Measurements from ENCODE around the gene TRIM52. TPM values are rescaled to one million over a fixed set of nuclear protein-coding genes. Genes with fewer than 3 reads are reported as not detected.

Gene TRIM52
- total and polyA plus RNA-seq, 9 of the 15 experiments (the other 6 are each of a cell fraction or from before 2014, with no cell fraction given), result 3.3 to 21.9 (median 13.5) TPM

DNA sequence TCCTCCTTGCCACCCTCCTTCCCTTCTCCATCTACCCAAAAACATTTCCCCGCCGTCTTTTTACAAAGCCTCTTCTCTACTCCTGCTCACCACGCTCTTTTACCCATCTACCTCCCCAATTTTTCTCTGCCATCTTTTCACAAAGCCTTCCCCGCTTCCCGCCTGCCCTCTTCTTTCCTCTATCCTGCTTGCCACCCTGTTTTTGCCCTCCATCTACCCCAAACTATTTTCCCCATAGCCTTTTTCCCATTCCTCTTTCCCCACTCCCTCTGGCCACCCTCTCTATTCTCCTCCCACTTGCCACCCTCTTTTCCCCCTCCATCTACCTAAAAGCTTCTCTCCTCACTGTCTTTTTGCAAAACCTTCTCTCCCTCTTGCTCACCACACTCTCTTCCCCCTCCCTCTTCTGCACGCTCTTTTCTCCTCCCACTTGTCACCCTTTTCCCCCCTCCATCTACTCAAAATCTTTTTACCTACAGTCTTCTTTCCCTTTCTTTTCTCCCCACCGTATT, 19.4 kb upstream of the TRIM52 start (continued):
- TF ChIP-seq TOE1 (IDR thresholded peaks at IDR 0.05; ENCODE audit: borderline replicate concordance) (peak; percentile 33; the same call in 1 of the 2 replicates), TOE1 (CRISPR knock-in tag; IDR thresholded peaks at IDR 0.05; ENCODE audit: borderline replicate concordance, low read depth) (no peak), SMARCA5 (IDR thresholded peaks at IDR 0.05) (no peak), CBX2 (IDR thresholded peaks at IDR 0.05; ENCODE audit: insufficient read depth, low read length, poor library complexity, severe bottlenecking) (no peak), NFRKB (IDR thresholded peaks at IDR 0.05; ENCODE audit: low read depth) (peak; percentile 63; the same call in 1 of the 2 replicates), SLC30A9 (CRISPR knock-in tag; IDR thresholded peaks at IDR 0.05) (no peak), SETDB1 (IDR thresholded peaks at IDR 0.05; ENCODE audit: low read length) (no peak)
- TF ChIP-seq, protein P1, sequence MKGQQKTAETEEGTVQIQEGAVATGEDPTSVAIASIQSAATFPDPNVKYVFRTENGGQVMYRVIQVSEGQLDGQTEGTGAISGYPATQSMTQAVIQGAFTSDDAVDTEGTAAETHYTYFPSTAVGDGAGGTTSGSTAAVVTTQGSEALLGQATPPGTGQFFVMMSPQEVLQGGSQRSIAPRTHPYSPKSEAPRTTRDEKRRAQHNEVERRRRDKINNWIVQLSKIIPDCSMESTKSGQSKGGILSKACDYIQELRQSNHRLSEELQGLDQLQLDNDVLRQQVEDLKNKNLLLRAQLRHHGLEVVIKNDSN (CRISPR knock-in tag; IDR thresholded peaks at IDR 0.05), result no peak
- TF ChIP-seq, protein P2, sequence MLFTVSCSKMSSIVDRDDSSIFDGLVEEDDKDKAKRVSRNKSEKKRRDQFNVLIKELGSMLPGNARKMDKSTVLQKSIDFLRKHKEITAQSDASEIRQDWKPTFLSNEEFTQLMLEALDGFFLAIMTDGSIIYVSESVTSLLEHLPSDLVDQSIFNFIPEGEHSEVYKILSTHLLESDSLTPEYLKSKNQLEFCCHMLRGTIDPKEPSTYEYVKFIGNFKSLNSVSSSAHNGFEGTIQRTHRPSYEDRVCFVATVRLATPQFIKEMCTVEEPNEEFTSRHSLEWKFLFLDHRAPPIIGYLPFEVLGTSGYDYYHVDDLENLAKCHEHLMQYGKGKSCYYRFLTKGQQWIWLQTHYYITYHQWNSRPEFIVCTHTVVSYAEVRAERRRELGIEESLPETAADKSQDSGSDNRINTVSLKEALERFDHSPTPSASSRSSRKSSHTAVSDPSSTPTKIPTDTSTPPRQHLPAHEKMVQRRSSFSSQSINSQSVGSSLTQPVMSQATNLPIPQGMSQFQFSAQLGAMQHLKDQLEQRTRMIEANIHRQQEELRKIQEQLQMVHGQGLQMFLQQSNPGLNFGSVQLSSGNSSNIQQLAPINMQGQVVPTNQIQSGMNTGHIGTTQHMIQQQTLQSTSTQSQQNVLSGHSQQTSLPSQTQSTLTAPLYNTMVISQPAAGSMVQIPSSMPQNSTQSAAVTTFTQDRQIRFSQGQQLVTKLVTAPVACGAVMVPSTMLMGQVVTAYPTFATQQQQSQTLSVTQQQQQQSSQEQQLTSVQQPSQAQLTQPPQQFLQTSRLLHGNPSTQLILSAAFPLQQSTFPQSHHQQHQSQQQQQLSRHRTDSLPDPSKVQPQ (CRISPR knock-in tag; IDR thresholded peaks at IDR 0.05; ENCODE audit: borderline replicate concordance), result no peak
- TF ChIP-seq, protein P3, sequence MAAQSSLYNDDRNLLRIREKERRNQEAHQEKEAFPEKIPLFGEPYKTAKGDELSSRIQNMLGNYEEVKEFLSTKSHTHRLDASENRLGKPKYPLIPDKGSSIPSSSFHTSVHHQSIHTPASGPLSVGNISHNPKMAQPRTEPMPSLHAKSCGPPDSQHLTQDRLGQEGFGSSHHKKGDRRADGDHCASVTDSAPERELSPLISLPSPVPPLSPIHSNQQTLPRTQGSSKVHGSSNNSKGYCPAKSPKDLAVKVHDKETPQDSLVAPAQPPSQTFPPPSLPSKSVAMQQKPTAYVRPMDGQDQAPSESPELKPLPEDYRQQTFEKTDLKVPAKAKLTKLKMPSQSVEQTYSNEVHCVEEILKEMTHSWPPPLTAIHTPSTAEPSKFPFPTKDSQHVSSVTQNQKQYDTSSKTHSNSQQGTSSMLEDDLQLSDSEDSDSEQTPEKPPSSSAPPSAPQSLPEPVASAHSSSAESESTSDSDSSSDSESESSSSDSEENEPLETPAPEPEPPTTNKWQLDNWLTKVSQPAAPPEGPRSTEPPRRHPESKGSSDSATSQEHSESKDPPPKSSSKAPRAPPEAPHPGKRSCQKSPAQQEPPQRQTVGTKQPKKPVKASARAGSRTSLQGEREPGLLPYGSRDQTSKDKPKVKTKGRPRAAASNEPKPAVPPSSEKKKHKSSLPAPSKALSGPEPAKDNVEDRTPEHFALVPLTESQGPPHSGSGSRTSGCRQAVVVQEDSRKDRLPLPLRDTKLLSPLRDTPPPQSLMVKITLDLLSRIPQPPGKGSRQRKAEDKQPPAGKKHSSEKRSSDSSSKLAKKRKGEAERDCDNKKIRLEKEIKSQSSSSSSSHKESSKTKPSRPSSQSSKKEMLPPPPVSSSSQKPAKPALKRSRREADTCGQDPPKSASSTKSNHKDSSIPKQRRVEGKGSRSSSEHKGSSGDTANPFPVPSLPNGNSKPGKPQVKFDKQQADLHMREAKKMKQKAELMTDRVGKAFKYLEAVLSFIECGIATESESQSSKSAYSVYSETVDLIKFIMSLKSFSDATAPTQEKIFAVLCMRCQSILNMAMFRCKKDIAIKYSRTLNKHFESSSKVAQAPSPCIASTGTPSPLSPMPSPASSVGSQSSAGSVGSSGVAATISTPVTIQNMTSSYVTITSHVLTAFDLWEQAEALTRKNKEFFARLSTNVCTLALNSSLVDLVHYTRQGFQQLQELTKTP (IDR thresholded peaks at IDR 0.05; ENCODE audit: low read depth in 1 of 2, partially characterized antibody in 2 of 2), result peak; percentile 15 to 26
- TF ChIP-seq, protein P4, sequence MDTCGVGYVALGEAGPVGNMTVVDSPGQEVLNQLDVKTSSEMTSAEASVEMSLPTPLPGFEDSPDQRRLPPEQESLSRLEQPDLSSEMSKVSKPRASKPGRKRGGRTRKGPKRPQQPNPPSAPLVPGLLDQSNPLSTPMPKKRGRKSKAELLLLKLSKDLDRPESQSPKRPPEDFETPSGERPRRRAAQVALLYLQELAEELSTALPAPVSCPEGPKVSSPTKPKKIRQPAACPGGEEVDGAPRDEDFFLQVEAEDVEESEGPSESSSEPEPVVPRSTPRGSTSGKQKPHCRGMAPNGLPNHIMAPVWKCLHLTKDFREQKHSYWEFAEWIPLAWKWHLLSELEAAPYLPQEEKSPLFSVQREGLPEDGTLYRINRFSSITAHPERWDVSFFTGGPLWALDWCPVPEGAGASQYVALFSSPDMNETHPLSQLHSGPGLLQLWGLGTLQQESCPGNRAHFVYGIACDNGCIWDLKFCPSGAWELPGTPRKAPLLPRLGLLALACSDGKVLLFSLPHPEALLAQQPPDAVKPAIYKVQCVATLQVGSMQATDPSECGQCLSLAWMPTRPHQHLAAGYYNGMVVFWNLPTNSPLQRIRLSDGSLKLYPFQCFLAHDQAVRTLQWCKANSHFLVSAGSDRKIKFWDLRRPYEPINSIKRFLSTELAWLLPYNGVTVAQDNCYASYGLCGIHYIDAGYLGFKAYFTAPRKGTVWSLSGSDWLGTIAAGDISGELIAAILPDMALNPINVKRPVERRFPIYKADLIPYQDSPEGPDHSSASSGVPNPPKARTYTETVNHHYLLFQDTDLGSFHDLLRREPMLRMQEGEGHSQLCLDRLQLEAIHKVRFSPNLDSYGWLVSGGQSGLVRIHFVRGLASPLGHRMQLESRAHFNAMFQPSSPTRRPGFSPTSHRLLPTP (IDR thresholded peaks at IDR 0.05; ENCODE audit: borderline replicate concordance, extremely low read depth, insufficient read length), result no peak
